ENCODE data around the gene EIF2AK3. TPM values are rescaled to one million over a fixed set of nuclear protein-coding genes. Genes with fewer than 3 reads are reported as not detected.

Gene EIF2AK3
- total and polyA plus RNA-seq, 2 experiments from 2014 or later: 19.5 to 41.9 TPM

- Histone ChIP-seq H3K27me3 (no peaks in the 10 kb centered on the region), H4K20me1 (ENCODE audit: insufficient read depth, poor library complexity, severe bottlenecking) (no peaks in the 10 kb centered on the region), H3K4me2 (peak overlapping the region; percentile 45), H3K27ac (peak overlapping the region; percentile 89), H3K79me2 (peaks cover 56% of the 10 kb centered on the region), H3K9me3 (ENCODE audit: low read depth) (no peaks in the 10 kb centered on the region), H2AFZ (no peak overlapping the region), H3K4me3 (no peak overlapping the region), H3K4me1 (ENCODE audit: insufficient read depth) (peaks cover 10% of the 10 kb centered on the region), H3K36me3 (replicated peaks; ENCODE audit: insufficient read depth, low read depth) (no peaks in the 10 kb centered on the region), H3K9me2 (replicated peaks; ENCODE audit: insufficient read depth) (no peaks in the 10 kb centered on the region)
- TF ChIP-seq CTCF (IDR thresholded peaks at IDR 0.05; ENCODE audit: poor library complexity): no peak
- TF ChIP-seq EZH2 (IDR thresholded peaks at IDR 0.05; ENCODE audit: borderline replicate concordance): no peak
- no peak for TF ChIP-seq EZH2phosphoT487 (IDR thresholded peaks at IDR 0.05; ENCODE audit: low read depth, severe bottlenecking, unreplicated experiment)
- peak; percentile 42 for DNase-seq (ENCODE audit: low spot score)
- WGBS (ENCODE audit: low lambda C conversion rate, missing lambda C conversion rate): 54% methylated on average over 2 of the region's 2 CpGs
These were observed 26.0 kb downstream of the EIF2AK3 start for GRCh38 chr2:88601286-88601685.

- H3K4me1 ChIP-seq (ENCODE audit: insufficient read depth): peaks cover 10% of the 10 kb centered on the region
- peak overlapping the region; percentile 89 for H3K27ac ChIP-seq
- H2AFZ ChIP-seq: no peak overlapping the region
- 38% methylated on average over 4 of the region's 4 CpGs for WGBS (ENCODE audit: low lambda C conversion rate, missing lambda C conversion rate)
- peak overlapping the region; percentile 45 for H3K4me2 ChIP-seq
- H3K9me3 ChIP-seq (ENCODE audit: low read depth): no peaks in the 10 kb centered on the region
- TF ChIP-seq CTCF (IDR thresholded peaks at IDR 0.05; ENCODE audit: poor library complexity): no peak
- no peak for TF ChIP-seq EZH2 (IDR thresholded peaks at IDR 0.05; ENCODE audit: borderline replicate concordance)
- no peak for TF ChIP-seq EZH2phosphoT487 (IDR thresholded peaks at IDR 0.05; ENCODE audit: low read depth, severe bottlenecking, unreplicated experiment)
- H3K36me3 ChIP-seq (replicated peaks; ENCODE audit: insufficient read depth, low read depth): no peaks in the 10 kb centered on the region
- peak; percentile 90 for DNase-seq (ENCODE audit: low spot score)
- H3K9me2 ChIP-seq (replicated peaks; ENCODE audit: insufficient read depth): no peaks in the 10 kb centered on the region
- H3K27me3 ChIP-seq: no peaks in the 10 kb centered on the region
- no peaks in the 10 kb centered on the region for H4K20me1 ChIP-seq (ENCODE audit: insufficient read depth, poor library complexity, severe bottlenecking)
- H3K4me3 ChIP-seq: no peak overlapping the region
- peaks cover 49% of the 10 kb centered on the region for H3K79me2 ChIP-seq
These were observed 27.2 kb downstream of the EIF2AK3 start for GRCh38 chr2:88600038-88600465.

GRCh38 chr2:88599527-88599926 is 27.7 kb downstream of the EIF2AK3 start:
- Histone ChIP-seq H3K27ac (peak overlapping the region; percentile 61), H3K4me2 (peak overlapping the region; percentile 2), H3K79me2 (peaks cover 43% of the 10 kb centered on the region), H3K27me3 (no peaks in the 10 kb centered on the region), H3K9me3 (ENCODE audit: low read depth) (no peaks in the 10 kb centered on the region), H3K9me2 (replicated peaks; ENCODE audit: insufficient read depth) (no peaks in the 10 kb centered on the region), H4K20me1 (ENCODE audit: insufficient read depth, poor library complexity, severe bottlenecking) (no peaks in the 10 kb centered on the region), H2AFZ (no peak overlapping the region), H3K36me3 (replicated peaks; ENCODE audit: insufficient read depth, low read depth) (no peaks in the 10 kb centered on the region), H3K4me3 (no peak overlapping the region), H3K4me1 (ENCODE audit: insufficient read depth) (peaks cover 10% of the 10 kb centered on the region)
- no peak for DNase-seq (ENCODE audit: low spot score)
- TF ChIP-seq CTCF (IDR thresholded peaks at IDR 0.05; ENCODE audit: poor library complexity) (no peak), EZH2 (IDR thresholded peaks at IDR 0.05; ENCODE audit: borderline replicate concordance) (no peak), EZH2phosphoT487 (IDR thresholded peaks at IDR 0.05; ENCODE audit: low read depth, severe bottlenecking, unreplicated experiment) (no peak)
- WGBS (ENCODE audit: low lambda C conversion rate, missing lambda C conversion rate): 91% methylated on average over 2 of the region's 2 CpGs

- no peaks in the 10 kb centered on the region for H3K36me3 ChIP-seq (replicated peaks; ENCODE audit: insufficient read depth, low read depth)
- DNase-seq (ENCODE audit: low spot score): no peak
- H3K9me2 ChIP-seq (replicated peaks; ENCODE audit: insufficient read depth): no peaks in the 10 kb centered on the region
- no peaks in the 10 kb centered on the region for H3K27me3 ChIP-seq
- H4K20me1 ChIP-seq (ENCODE audit: insufficient read depth, poor library complexity, severe bottlenecking): no peaks in the 10 kb centered on the region
- no peaks in the 10 kb centered on the region for H3K9me3 ChIP-seq (ENCODE audit: low read depth)
- peaks cover 10% of the 10 kb centered on the region for H3K4me1 ChIP-seq (ENCODE audit: insufficient read depth)
- H3K27ac ChIP-seq: peak overlapping the region; percentile 59
- TF ChIP-seq EZH2 (IDR thresholded peaks at IDR 0.05; ENCODE audit: borderline replicate concordance): no peak
- TF ChIP-seq EZH2phosphoT487 (IDR thresholded peaks at IDR 0.05; ENCODE audit: low read depth, severe bottlenecking, unreplicated experiment): no peak
- no peak overlapping the region for H2AFZ ChIP-seq
- H3K4me3 ChIP-seq: no peak overlapping the region
- H3K79me2 ChIP-seq: peaks cover 25% of the 10 kb centered on the region
- H3K4me2 ChIP-seq: no peak overlapping the region
These were observed 30.1 kb downstream of the EIF2AK3 start for GRCh38 chr2:88597168-88597567.
